Ishikawa (cell line): ENCODE measurements around the gene TNS3.

Source experiments
- EGR1 ChIP-seq: IDR thresholded peaks from 2 replicates; pipeline ENCODE4 v1.6.1; 2012
- EP300 ChIP-seq: IDR thresholded peaks from 2 replicates; pipeline ENCODE4 v1.6.1; 2012; ENCODE audit warnings: borderline replicate concordance
- FOXM1 ChIP-seq: IDR thresholded peaks from 2 replicates; pipeline ENCODE4 v1.6.1; 2012; ENCODE audit warnings: low read depth, borderline replicate concordance
- RAD21 ChIP-seq: IDR thresholded peaks from 2 replicates; pipeline ENCODE4 v1.6.1; 2012; ENCODE audit warnings: low read depth
- TAF1 ChIP-seq: IDR thresholded peaks from 2 replicates; pipeline ENCODE4 v1.6.1; 2012; ENCODE audit warnings: low read depth, mild to moderate bottlenecking
- TEAD4 ChIP-seq: IDR thresholded peaks from 2 replicates; pipeline ENCODE4 v1.6.1; 2012

DNA sequence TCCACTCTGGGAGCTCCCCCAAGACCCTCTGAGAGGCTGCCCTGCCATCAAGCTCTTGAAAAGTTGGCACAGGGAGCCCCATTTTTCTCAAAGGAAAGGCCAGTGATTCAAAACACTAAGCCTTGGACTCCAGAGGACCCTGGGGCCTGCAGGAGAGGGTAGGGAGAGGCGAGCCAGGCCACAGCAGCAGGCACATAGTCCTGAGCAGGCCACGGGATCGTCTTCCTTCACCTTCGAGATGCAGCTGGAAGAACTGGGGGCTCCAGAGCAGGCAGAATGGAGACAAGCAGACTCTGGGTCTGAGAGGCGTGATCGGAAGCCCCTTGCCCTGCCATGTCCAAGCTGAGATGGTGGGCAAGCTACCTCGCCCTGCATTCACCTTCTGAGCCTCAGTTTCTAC, 13.9 kb downstream of the TNS3 start:
- TF ChIP-seq TAF1 (no peak), EGR1 (no peak), RAD21 (no peak), FOXM1 (no peak), EP300 (no peak), TEAD4 (no peak)
